ENCODE measurements around the gene RAI1. TPM values are rescaled to one million over a fixed set of nuclear protein-coding genes. Genes with fewer than 3 reads are reported as not detected.

Gene RAI1
- total and polyA plus RNA-seq, 10 of the 15 experiments (the other 5 are each of a cell fraction or from before 2014, with no cell fraction given), result 0.66 to 37.7 (median 6.0) TPM

- peak; percentile 73 for TF ChIP-seq SKIL (IDR thresholded peaks at IDR 0.05; ENCODE audit: low read depth, poor library complexity, severe bottlenecking)
- TF ChIP-seq GATAD2B (conservative IDR thresholded peaks at IDR 0.05; ENCODE audit: low read depth), result peak; percentile 97
- TF ChIP-seq BCL11A (IDR thresholded peaks at IDR 0.05; ENCODE audit: low read depth, low read length), result peak; percentile 98
- no peak for TF ChIP-seq NR2C1 (IDR thresholded peaks at IDR 0.05)
- no peak for TF ChIP-seq STAT1 (conservative IDR thresholded peaks at IDR 0.05)
- no peak for TF ChIP-seq USF1 (IDR thresholded peaks at IDR 0.05; ENCODE audit: borderline replicate concordance, extremely low read length, insufficient read depth, low read depth, low read length)
- no peak for TF ChIP-seq E4F1 (IDR thresholded peaks at IDR 0.05; ENCODE audit: borderline replicate concordance, partially characterized antibody)
- TF ChIP-seq MTA2 (IDR thresholded peaks at IDR 0.05; ENCODE audit: low read depth), result peak; percentile 98
- TF ChIP-seq ZBTB4 (CRISPR knock-in tag; IDR thresholded peaks at IDR 0.05), result no peak
- no peak for TF ChIP-seq LARP7 (IDR thresholded peaks at IDR 0.05)
- no peak for TF ChIP-seq SRF (IDR thresholded peaks at IDR 0.05; ENCODE audit: low read depth in 2 of 2, low read length in 2 of 2)
- TF ChIP-seq MAX (IDR thresholded peaks at IDR 0.05; ENCODE audit: low read depth, low read length), result no peak
- TF ChIP-seq SMAD1 (IDR thresholded peaks at IDR 0.05; ENCODE audit: low read depth, partially characterized antibody), result peak; percentile 65
- 0 out of 2 replicates have a peak, but pooled peaks have one; percentile 9 for TF ChIP-seq HDGF (IDR thresholded peaks at IDR 0.05)
- no peak for TF ChIP-seq IRF5 (IDR thresholded peaks at IDR 0.05; ENCODE audit: borderline replicate concordance)
- peak in 1 of 2 experiments; percentile 43; a peak in 1 of 4 replicates for TF ChIP-seq BHLHE40 (IDR thresholded peaks at IDR 0.05; ENCODE audit: borderline replicate concordance in 1 of 2, low read depth in 2 of 2, low read length in 1 of 2)
- no peak for TF ChIP-seq CBX3 (IDR thresholded peaks at IDR 0.05; ENCODE audit: borderline replicate concordance, low read depth)
- TF ChIP-seq CREB1 (IDR thresholded peaks at IDR 0.05; ENCODE audit: low read depth), result no peak
Observed at GRCh38 chr17:17691468-17692263, 10.4 kb downstream of the RAI1 start (continued).
